Fibroblast of pulmonary artery (primary cell): Measurements from ENCODE around the gene PDE8A.

Source experiments
- DNase-seq: peaks from one replicate; pipeline ENCODE4 v3.0.0-alpha.2; 2010; ENCODE audit warnings: low read depth
- H3K4me3 ChIP-seq: replicated peaks from 2 replicates; pipeline ENCODE4 v1.5.1; 2011; ENCODE audit warnings: low read depth, mild to moderate bottlenecking, control low read depth, low read length, moderate library complexity
- CTCF ChIP-seq: IDR thresholded peaks from 2 replicates; pipeline ENCODE4 v1.5.1; 2011; ENCODE audit warnings: mild to moderate bottlenecking, control low read depth, low read length, inconsistent platforms; ENCODE audit errors: missing control alignments

Gene PDE8A

GRCh38 chr15:85048430-85048829 is 66.8 kb downstream of the PDE8A start:
- DNase-seq, result no peak
- no peak for TF ChIP-seq CTCF
- H3K4me3 ChIP-seq, result no peak overlapping the region

GRCh38 chr15:85049805-85050204 is 68.1 kb downstream of the PDE8A start:
- no peak overlapping the region for H3K4me3 ChIP-seq
- no peak for TF ChIP-seq CTCF
- no peak for DNase-seq

GRCh38 chr15:85059734-85060133 is 78.1 kb downstream of the PDE8A start:
- DNase-seq, result no peak
- TF ChIP-seq CTCF, result no peak
- no peak overlapping the region for H3K4me3 ChIP-seq

- H3K4me3 ChIP-seq, result no peak overlapping the region
- TF ChIP-seq CTCF, result no peak
- DNase-seq, result no peak
Observed at GRCh38 chr15:85062560-85062959, 80.9 kb downstream of the PDE8A start.

- no peak for DNase-seq
- H3K4me3 ChIP-seq, result no peak overlapping the region
- no peak for TF ChIP-seq CTCF
Observed at GRCh38 chr15:85063088-85063487, 81.4 kb downstream of the PDE8A start.

- no peak for DNase-seq
- TF ChIP-seq CTCF, result no peak
- H3K4me3 ChIP-seq, result no peak overlapping the region
Observed at GRCh38 chr15:85063522-85064079, 81.9 kb downstream of the PDE8A start.

- H3K4me3 ChIP-seq, result no peak overlapping the region
- no peak for DNase-seq
- TF ChIP-seq CTCF, result no peak
Observed at GRCh38 chr15:85064710-85065109, 83.1 kb downstream of the PDE8A start.
